B cell (primary cell): ENCODE results near the gene ODF4. TPM values are rescaled to one million over a fixed set of nuclear protein-coding genes. Genes with fewer than 3 reads are reported as not detected.

Experiments used
- ATAC-seq: fragments of 200-7000 bp; cut with Tn5 transposase; one replicate; pipeline ENCODE4 v1.10.0; 2021; ENCODE audit warnings: low read depth, mild to moderate bottlenecking, moderate number of reproducible peaks, moderate library complexity
- CTCF ChIA-PET: fragments of 350-600 bp; sonication (Branson Sonifier 250); formaldehyde crosslinking; loops from one replicate; lab custom pipeline; 2021; ENCODE audit warnings: antibody characterized with exemption, inconsistent platforms; lab: Charles Lee
- POLR2A ChIA-PET: fragments of 350-600 bp; sonication (Branson Sonifier 250); formaldehyde crosslinking; loops from one replicate; lab custom pipeline; 2021; ENCODE audit warnings: antibody characterized with exemption; lab: Charles Lee
- DNase-seq: peaks from one replicate; pipeline ENCODE4 v3.0.0; 2013
- H2AFZ ChIP-seq: 2 replicates; pipeline ENCODE4 v1.6.1; 2012; ENCODE audit warnings: mild to moderate bottlenecking, low read depth, low read length; ENCODE audit not compliant: insufficient read depth, poor library complexity, severe bottlenecking
- H3K27ac ChIP-seq, 2 donors: 1 replicate in 1 of 2; 2 replicates in 1 of 2; pipeline ENCODE4 v1.5.1; 2012 to 2013; ENCODE audit warnings: low read length in 2 of 2, mild to moderate bottlenecking in 2 of 2, moderate library complexity in 1 of 2
- H3K27me3 ChIP-seq, 4 experiments: fragments of 200-600 bp in 1 of 4; sonication (generic) in 1 of 4; replicated peaks in 1 of 4; 1 replicate in 2 of 4; 2 replicates in 2 of 4; pipeline versions ENCODE4 v1.6.1 to v1.7.0; 2013 to 2016; ENCODE audit warnings: low read length in 3 of 4, mild to moderate bottlenecking in 2 of 4, mixed read lengths in 1 of 4, moderate library complexity in 1 of 4; ENCODE audit not compliant: insufficient read depth in 4 of 4, control insufficient read depth in 3 of 4; ENCODE audit errors: control extremely low read depth in 1 of 4
- H3K36me3 ChIP-seq, 2 experiments: replicated peaks in 1 of 2; 1 replicate in 1 of 2; 2 replicates in 1 of 2; pipeline versions ENCODE4 v1.6.1 to v1.7.1; 2013; ENCODE audit warnings: low read length in 1 of 2; ENCODE audit not compliant: insufficient read depth in 2 of 2, control insufficient read depth in 1 of 2; ENCODE audit errors: control extremely low read depth in 1 of 2, extremely low read depth in 1 of 2
- H3K4me1 ChIP-seq, 2 donors: fragments of 200-600 bp in 1 of 2; sonication (generic) in 1 of 2; 1 replicate in 1 of 2; 2 replicates in 1 of 2; pipeline versions ENCODE4 v1.5.1 to v1.6.1; 2013 to 2017; ENCODE audit warnings: low read length in 2 of 2; ENCODE audit not compliant: control insufficient read depth in 2 of 2, insufficient read depth in 2 of 2
- H3K4me2 ChIP-seq: replicated peaks from 2 replicates; pipeline ENCODE3; 2012; ENCODE audit warnings: mild to moderate bottlenecking, low read depth, low read length; ENCODE audit not compliant: poor library complexity, severe bottlenecking
- H3K4me3 ChIP-seq, 5 experiments: fragments of 200-600 bp in 1 of 5; sonication (generic) in 1 of 5; 1 replicate in 3 of 5; 2 replicates in 2 of 5; pipeline versions ENCODE4 v1.5.1 to v1.7.0; 2011 to 2016; ENCODE audit warnings: low read length in 4 of 5, mild to moderate bottlenecking in 4 of 5, low read depth in 2 of 5, control low read depth in 1 of 5, moderate library complexity in 1 of 5; ENCODE audit not compliant: insufficient read depth in 1 of 5; ENCODE audit errors: control extremely low read depth in 1 of 5, extremely low read depth in 1 of 5
- H3K79me2 ChIP-seq: fragments of 200-600 bp; sonication (generic); one replicate; pipeline ENCODE4 v1.6.0; 2016; ENCODE audit warnings: low read length; ENCODE audit not compliant: control insufficient read depth, insufficient read depth
- H3K9ac ChIP-seq: fragments of 200-600 bp; sonication (generic); 2 replicates; pipeline ENCODE4 v1.6.1; 2017; ENCODE audit warnings: mild to moderate bottlenecking, low read length, moderate library complexity
- H3K9me3 ChIP-seq, 3 donors: one replicate each; pipeline versions ENCODE4 v1.6.1 to v1.7.1; 2013; ENCODE audit warnings: low read length in 2 of 3; ENCODE audit not compliant: control insufficient read depth in 2 of 3, insufficient read depth in 1 of 3; ENCODE audit errors: control extremely low read depth in 1 of 3
- H4K20me1 ChIP-seq: 2 replicates; pipeline ENCODE4 v1.6.0; 2012; ENCODE audit warnings: mild to moderate bottlenecking, low read length; ENCODE audit not compliant: insufficient read depth, control insufficient read depth, poor library complexity, severe bottlenecking
- H3K27ac Mint-ChIP-seq: one replicate; pipeline ENCODE4 v1.8.0; 2021; ENCODE audit warnings: mixed read lengths
- H3K27me3 Mint-ChIP-seq: one replicate; pipeline ENCODE4 v1.8.0; 2021; ENCODE audit warnings: mixed read lengths
- H3K4me1 Mint-ChIP-seq: one replicate; pipeline ENCODE4 v1.8.0; 2021; ENCODE audit warnings: mixed read lengths
- H3K4me3 Mint-ChIP-seq: one replicate; pipeline ENCODE4 v1.8.0; 2021; ENCODE audit warnings: mixed read lengths
- H3K9me3 Mint-ChIP-seq: one replicate; pipeline ENCODE4 v1.8.0; 2022; ENCODE audit warnings: mixed read lengths; ENCODE audit not compliant: insufficient read depth
- CTCF ChIP-seq: fragments of 200-600 bp; IDR thresholded peaks from one replicate; pipeline ENCODE4 v1.8.0; 2022; ENCODE audit warnings: antibody characterized with exemption, mild to moderate bottlenecking
- EZH2 ChIP-seq: IDR thresholded peaks from 2 replicates; pipeline ENCODE4 v1.6.1; 2012; ENCODE audit warnings: borderline replicate concordance, low read depth, mild to moderate bottlenecking, moderate library complexity, low read length; ENCODE audit not compliant: insufficient read depth, poor library complexity, severe bottlenecking
- WGBS: methylation state at CpG from one replicate; pipeline ENCODE4 v1.1.5; 2013; ENCODE audit warnings: missing lambda C conversion rate; ENCODE audit not compliant: insufficient coverage; 5-methylcytosine and 5-hydroxymethylcytosine counted together
- intact Hi-C: fragments of 100-400 bp; cut with micrococcal nuclease; formaldehyde crosslinking; loops from one replicate; pipeline ENCODE4 v1.10.0; 2022
- polyA plus RNA-seq: library from polyadenylated mRNA; depleted of rRNA; stranded (reverse); fragments of >200 nt; gene quantifications from 2 replicates; pipeline ENCODE4 v1.2.3, GENCODE V29; 2012
- total RNA-seq, 2 donors: library from RNA; stranded (reverse); fragments of 120-200 nt in 1 of 2; gene quantifications; 1 replicate in 1 of 2; 2 replicates in 1 of 2; pipeline versions ENCODE4 v1.2.3 to v1.2.4, GENCODE V29; 2013 to 2022

Gene ODF4
- total and polyA plus RNA-seq, 2 donors (not counting 1 experiment from before 2014, with no cell fraction given) = not detected

GRCh38 chr17:8360751-8361150, 21.1 kb downstream of the ODF4 start:
- Histone ChIP-seq H2AFZ (no peak overlapping the region), H3K9ac (no peak overlapping the region), H3K4me3 (no peak overlapping the region), H3K27me3 (no peaks in the 10 kb centered on the region), H3K79me2 (no peaks in the 10 kb centered on the region), H3K36me3 (peaks cover 0 to 7% of the 10 kb centered on the region in 2 experiments), H4K20me1 (no peaks in the 10 kb centered on the region), H3K4me2 (no peak overlapping the region), H3K4me1 (no peaks in the 10 kb centered on the region), H3K9me3 (no peaks in the 10 kb centered on the region), H3K27ac (no peak overlapping the region)
- ChIA-PET POLR2A (no interaction called here), CTCF (no interaction called here)
- Mint-ChIP-seq H3K27me3 (no peaks in the 10 kb centered on the region), H3K9me3 (no peaks in the 10 kb centered on the region), H3K4me1 (no peaks in the 10 kb centered on the region), H3K27ac (no peak overlapping the region), H3K4me3 (no peak overlapping the region)
- ATAC-seq (no peak), DNase-seq (no peak)
- intact Hi-C loops = no loop called here
- no CpG with 5 or more reads among the region's 3 CpGs for WGBS
- TF ChIP-seq CTCF (no peak), EZH2 (no peak)

GRCh38 chr17:8362651-8363332, 23.2 kb downstream of the ODF4 start:
- no peaks in the 10 kb centered on the region for H3K9me3 Mint-ChIP-seq
- Histone ChIP-seq H3K4me3 (no peak overlapping the region), H3K9ac (no peak overlapping the region), H4K20me1 (no peaks in the 10 kb centered on the region), H3K36me3 (peaks cover 0 to 7% of the 10 kb centered on the region in 2 experiments), H2AFZ (no peak overlapping the region), H3K9me3 (no peaks in the 10 kb centered on the region), H3K79me2 (no peaks in the 10 kb centered on the region), H3K4me2 (no peak overlapping the region), H3K4me1 (no peaks in the 10 kb centered on the region), H3K27ac (no peak overlapping the region), H3K27me3 (no peaks in the 10 kb centered on the region)
- whole genome bisulfite sequencing = 96% methylated on average over 4 of the region's 4 CpGs
- no peaks in the 10 kb centered on the region for H3K27me3 Mint-ChIP-seq
- ChIA-PET POLR2A (no interaction called here), CTCF (no interaction called here)
- H3K27ac Mint-ChIP-seq = no peak overlapping the region
- no peak overlapping the region for H3K4me3 Mint-ChIP-seq
- DNase-seq (no peak), ATAC-seq (no peak)
- no peak for TF ChIP-seq CTCF
- no peak for TF ChIP-seq EZH2
- intact Hi-C loops = no loop called here
- H3K4me1 Mint-ChIP-seq = no peaks in the 10 kb centered on the region
